H9 (cell line): ENCODE results near the gene AGXT. TPM values are rescaled to one million over a fixed set of nuclear protein-coding genes. Genes with fewer than 3 reads are reported as not detected.

ENCODE experiments used
- DNase-seq: peaks from one replicate; pipeline ENCODE4 v3.0.0-alpha.2; 2017
- H2AFZ ChIP-seq: one replicate; pipeline ENCODE4 v1.6.1; 2013; ENCODE audit warnings: mild to moderate bottlenecking, low read length, control low read depth, moderate library complexity
- H2AK5ac ChIP-seq: 2 replicates; pipeline ENCODE4 v1.6.1; 2013; ENCODE audit warnings: low read length, control low read depth, mixed read lengths; ENCODE audit not compliant: insufficient read length
- H2BK120ac ChIP-seq: one replicate; pipeline ENCODE4 v1.6.1; 2013; ENCODE audit warnings: low read depth, mild to moderate bottlenecking, low read length, control low read depth, inconsistent platforms; ENCODE audit not compliant: poor library complexity, severe bottlenecking
- H2BK12ac ChIP-seq: 2 replicates; pipeline ENCODE4 v1.6.1; 2013; ENCODE audit warnings: low read length, control low read depth, mixed read lengths, low read depth; ENCODE audit not compliant: insufficient read length
- H2BK15ac ChIP-seq: 2 replicates; pipeline ENCODE4 v1.6.1; 2013; ENCODE audit warnings: low read depth, low read length, control low read depth
- H2BK20ac ChIP-seq: one replicate; pipeline ENCODE4 v1.6.1; 2013; ENCODE audit warnings: low read depth, mild to moderate bottlenecking, low read length, control low read depth, inconsistent platforms; ENCODE audit not compliant: poor library complexity, severe bottlenecking
- H2BK5ac ChIP-seq: 2 replicates; pipeline ENCODE4 v1.6.1; 2013; ENCODE audit warnings: low read length, control low read depth, mixed read lengths; ENCODE audit not compliant: insufficient read length
- H3K14ac ChIP-seq: 2 replicates; pipeline ENCODE4 v1.6.1; 2013; ENCODE audit warnings: low read length, control low read depth; ENCODE audit not compliant: insufficient read depth
- H3K18ac ChIP-seq: 2 replicates; pipeline ENCODE4 v1.6.1; 2013; ENCODE audit warnings: low read depth, mild to moderate bottlenecking, mixed read lengths, low read length, control low read depth; ENCODE audit not compliant: insufficient read length
- H3K23ac ChIP-seq: 2 replicates; pipeline ENCODE4 v1.6.1; 2013; ENCODE audit warnings: low read length, control low read depth, mixed read lengths, low read depth; ENCODE audit not compliant: insufficient read length
- H3K23me2 ChIP-seq: 2 replicates; pipeline ENCODE4 v1.6.1; 2013; ENCODE audit warnings: low read depth, mild to moderate bottlenecking, mixed read lengths, low read length, control low read depth; ENCODE audit not compliant: insufficient read length, poor library complexity, severe bottlenecking
- H3K27ac ChIP-seq: 2 replicates; pipeline ENCODE4 v1.5.1; 2013; ENCODE audit warnings: low read length, control low read depth, mixed read lengths, low read depth; ENCODE audit not compliant: insufficient read length
- H3K27me3 ChIP-seq: 2 replicates; pipeline ENCODE4 v1.6.1; 2013; ENCODE audit warnings: low read length, control low read depth, inconsistent platforms; ENCODE audit not compliant: insufficient read depth
- H3K4ac ChIP-seq: 2 replicates; pipeline ENCODE4 v1.6.1; 2013; ENCODE audit warnings: low read depth, mild to moderate bottlenecking, control low read depth, inconsistent platforms, low read length, moderate library complexity
- H3K4me1 ChIP-seq: 2 replicates; pipeline ENCODE4 v1.6.1; 2013; ENCODE audit warnings: low read length, control low read depth, inconsistent platforms; ENCODE audit not compliant: insufficient read depth
- H3K4me2 ChIP-seq: 2 replicates; pipeline ENCODE4 v1.6.1; 2013; ENCODE audit warnings: low read length, control low read depth, mixed read lengths; ENCODE audit not compliant: insufficient read length, insufficient read depth
- H3K56ac ChIP-seq: 2 replicates; pipeline ENCODE4 v1.6.1; 2013; ENCODE audit warnings: low read depth, mild to moderate bottlenecking, mixed read lengths, low read length, control low read depth; ENCODE audit not compliant: insufficient read length
- H3K79me1 ChIP-seq: 2 replicates; pipeline ENCODE4 v1.6.1; 2013; ENCODE audit warnings: low read depth, mild to moderate bottlenecking, moderate library complexity, low read length, control low read depth, inconsistent platforms; ENCODE audit not compliant: insufficient read depth, poor library complexity, severe bottlenecking
- H3K79me2 ChIP-seq: 2 replicates; pipeline ENCODE4 v1.6.1; 2013; ENCODE audit warnings: low read length, control low read depth, inconsistent platforms; ENCODE audit not compliant: insufficient read depth
- H3K9ac ChIP-seq: 2 replicates; pipeline ENCODE4 v1.6.1; 2013; ENCODE audit warnings: low read length, control low read depth, mixed read lengths; ENCODE audit not compliant: insufficient read length; ENCODE audit errors: extremely low read depth
- H3K9me3 ChIP-seq: one replicate; pipeline ENCODE4 v1.6.1; 2013; ENCODE audit warnings: low read depth, low read length, inconsistent platforms; ENCODE audit not compliant: control insufficient read depth
- H3T11ph ChIP-seq: one replicate; pipeline ENCODE4 v1.6.1; 2013; ENCODE audit warnings: mild to moderate bottlenecking, low read length, control low read depth, inconsistent platforms
- H4K20me1 ChIP-seq: one replicate; pipeline ENCODE4 v1.6.1; 2013; ENCODE audit not compliant: control insufficient read depth, insufficient read length, insufficient read depth
- H4K5ac ChIP-seq: 2 replicates; pipeline ENCODE4 v1.6.1; 2013; ENCODE audit warnings: low read depth, mild to moderate bottlenecking, mixed read lengths, low read length, control low read depth; ENCODE audit not compliant: insufficient read length
- H4K8ac ChIP-seq: replicated peaks from 2 replicates; pipeline ENCODE4 v1.6.1; 2013; ENCODE audit warnings: low read length, control low read depth, mixed read lengths, low read depth; ENCODE audit not compliant: insufficient read length
- H4K91ac ChIP-seq: 2 replicates; pipeline ENCODE4 v1.6.1; 2013; ENCODE audit warnings: low read depth, mild to moderate bottlenecking, moderate library complexity, mixed read lengths, low read length, control low read depth; ENCODE audit not compliant: insufficient read length
- H3K27ac Mint-ChIP-seq, 3 experiments: 2 replicates in 2 of 3; 3 replicates in 1 of 3; pipeline ENCODE4 v1.8.0; 2020 to 2021; ENCODE audit warnings: mixed read lengths in 3 of 3, mild to moderate bottlenecking in 1 of 3, moderate library complexity in 1 of 3
- H3K27me3 Mint-ChIP-seq: 2 replicates; pipeline ENCODE4 v1.8.0; 2021; ENCODE audit warnings: low read depth, mild to moderate bottlenecking, moderate library complexity, mixed read lengths
- H3K36me3 Mint-ChIP-seq, 3 experiments: 2 replicates in 2 of 3; 3 replicates in 1 of 3; pipeline ENCODE4 v1.8.0; 2020 to 2021; ENCODE audit warnings: low read depth in 3 of 3, mixed read lengths in 3 of 3; ENCODE audit not compliant: insufficient read depth in 1 of 3
- H3K4me1 Mint-ChIP-seq, 2 experiments: 2 replicates each; pipeline ENCODE4 v1.8.0; 2020; ENCODE audit warnings: mixed read lengths in 2 of 2
- H3K4me3 Mint-ChIP-seq, 2 experiments: 2 replicates in 1 of 2; 3 replicates in 1 of 2; pipeline ENCODE4 v1.8.0; 2020 to 2021; ENCODE audit warnings: mild to moderate bottlenecking in 2 of 2, mixed read lengths in 2 of 2, moderate library complexity in 1 of 2
- H3K9me3 Mint-ChIP-seq, 2 experiments: 2 replicates in 1 of 2; 3 replicates in 1 of 2; pipeline ENCODE4 v1.8.0; 2020; ENCODE audit warnings: mild to moderate bottlenecking in 2 of 2, mixed read lengths in 2 of 2, moderate library complexity in 1 of 2
- WGBS: extraction: QIAGEN DNeasy Blood & Tissue Kit; methylation state at CpG from one replicate; pipeline ENCODE4 v1.1.7; 2013; ENCODE audit warnings: missing lambda C conversion rate, low lambda C conversion rate, mixed read lengths; ENCODE audit not compliant: insufficient read length; ENCODE audit errors: extremely low coverage; 5-methylcytosine and 5-hydroxymethylcytosine counted together
- total RNA-seq: library from RNA; stranded (reverse); gene quantifications from 2 replicates; pipeline ENCODE4 v1.2.1, GENCODE V29; 2021
- TF ChIP-seq, protein P1 (sequence below): fragments of 200-600 bp; sonication (generic); conservative IDR thresholded peaks from 3 replicates; pipeline ENCODE4 v1.8.0; 2021; ENCODE audit warnings: antibody characterized with exemption, mild to moderate bottlenecking

Gene AGXT
- total RNA-seq, 1 experiment from 2014 or later, result not detected

DNA sequence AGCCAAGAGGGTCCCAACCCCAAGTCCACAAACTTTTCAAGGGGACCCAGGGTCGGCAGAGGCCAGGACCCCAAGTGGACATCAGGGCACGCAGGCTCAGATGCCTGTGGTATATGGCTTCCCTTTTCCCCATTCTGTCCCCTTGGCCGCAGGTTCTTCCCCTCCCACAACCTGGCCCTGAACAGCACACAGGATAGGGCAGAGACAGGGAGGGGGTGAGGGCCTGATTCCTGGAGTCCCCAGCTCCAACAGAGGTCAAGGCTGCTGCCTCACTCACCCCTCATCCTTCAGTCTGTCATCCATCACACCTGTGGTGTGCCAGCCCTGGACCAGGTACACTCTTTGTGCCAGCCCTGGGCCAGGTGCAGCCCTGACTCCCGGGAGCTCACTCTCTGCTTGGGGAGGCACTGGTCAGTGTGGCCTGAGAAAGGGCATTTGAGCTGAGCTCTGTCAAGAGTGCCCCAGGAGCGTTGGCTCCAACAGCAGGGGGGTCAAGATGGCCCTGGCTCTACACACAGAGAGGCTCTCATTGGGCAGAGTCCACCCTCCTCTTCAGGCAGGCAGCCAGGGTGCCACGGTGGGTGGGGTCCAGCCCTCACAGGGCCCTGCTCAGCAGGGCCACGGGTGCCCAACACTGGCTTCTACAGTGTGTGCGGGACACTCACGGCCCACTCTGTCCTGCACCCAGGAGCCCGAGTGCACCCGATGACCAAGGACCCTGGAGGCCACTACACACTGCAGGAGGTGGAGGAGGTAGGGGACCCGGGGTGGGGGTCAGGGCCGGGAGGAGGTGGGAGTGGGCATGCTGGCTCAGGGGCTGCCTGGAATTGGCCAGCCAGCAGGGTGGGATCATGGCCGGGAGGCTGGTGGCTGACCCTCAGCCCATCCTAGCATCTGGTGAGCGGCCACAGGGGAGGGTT, 1.6 kb downstream of the AGXT start:
- H3K27ac Mint-ChIP-seq, result no peak overlapping the region
- H3K79me2 ChIP-seq, result no peaks in the 10 kb centered on the region
- H4K91ac ChIP-seq, result no peak overlapping the region
- H3K27me3 Mint-ChIP-seq, result peaks cover 2% of the 10 kb centered on the region; the same call in 1 of the 2 replicates
- no CpG with 5 or more reads among the region's 15 CpGs for WGBS
- no peak overlapping the region for H3K4ac ChIP-seq
- no peak overlapping the region for H3K27ac ChIP-seq
- H4K20me1 ChIP-seq, result no peaks in the 10 kb centered on the region
- H2BK20ac ChIP-seq, result no peak overlapping the region
- H2AK5ac ChIP-seq, result no peak overlapping the region
- H3T11ph ChIP-seq, result no peak overlapping the region
- no peak overlapping the region for H4K8ac ChIP-seq
- H3K23ac ChIP-seq, result no peak overlapping the region
- no peaks in the 10 kb centered on the region for H3K9me3 ChIP-seq
- H3K9ac ChIP-seq, result no peak overlapping the region
- H3K9me3 Mint-ChIP-seq, result no peaks in the 10 kb centered on the region
- no peak overlapping the region for H2BK120ac ChIP-seq
- H3K14ac ChIP-seq, result no peak overlapping the region; the same call in 1 of the 2 replicates
- no peak overlapping the region for H3K18ac ChIP-seq
- H3K27me3 ChIP-seq, result no peaks in the 10 kb centered on the region
- TF ChIP-seq, protein P1, sequence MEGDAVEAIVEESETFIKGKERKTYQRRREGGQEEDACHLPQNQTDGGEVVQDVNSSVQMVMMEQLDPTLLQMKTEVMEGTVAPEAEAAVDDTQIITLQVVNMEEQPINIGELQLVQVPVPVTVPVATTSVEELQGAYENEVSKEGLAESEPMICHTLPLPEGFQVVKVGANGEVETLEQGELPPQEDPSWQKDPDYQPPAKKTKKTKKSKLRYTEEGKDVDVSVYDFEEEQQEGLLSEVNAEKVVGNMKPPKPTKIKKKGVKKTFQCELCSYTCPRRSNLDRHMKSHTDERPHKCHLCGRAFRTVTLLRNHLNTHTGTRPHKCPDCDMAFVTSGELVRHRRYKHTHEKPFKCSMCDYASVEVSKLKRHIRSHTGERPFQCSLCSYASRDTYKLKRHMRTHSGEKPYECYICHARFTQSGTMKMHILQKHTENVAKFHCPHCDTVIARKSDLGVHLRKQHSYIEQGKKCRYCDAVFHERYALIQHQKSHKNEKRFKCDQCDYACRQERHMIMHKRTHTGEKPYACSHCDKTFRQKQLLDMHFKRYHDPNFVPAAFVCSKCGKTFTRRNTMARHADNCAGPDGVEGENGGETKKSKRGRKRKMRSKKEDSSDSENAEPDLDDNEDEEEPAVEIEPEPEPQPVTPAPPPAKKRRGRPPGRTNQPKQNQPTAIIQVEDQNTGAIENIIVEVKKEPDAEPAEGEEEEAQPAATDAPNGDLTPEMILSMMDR, result no peak
- H2AFZ ChIP-seq, result no peak overlapping the region
- H4K5ac ChIP-seq, result no peak overlapping the region
- no peak overlapping the region for H2BK5ac ChIP-seq
- H3K56ac ChIP-seq, result no peak overlapping the region
- H3K4me3 Mint-ChIP-seq, result no peak overlapping the region
- H2BK15ac ChIP-seq, result no peak overlapping the region
- peaks cover 0 to 3% of the 10 kb centered on the region in 2 experiments; a peak in 1 of 4 replicates for H3K4me1 Mint-ChIP-seq
- H3K79me1 ChIP-seq, result no peaks in the 10 kb centered on the region
- H2BK12ac ChIP-seq, result no peak overlapping the region
- no peaks in the 10 kb centered on the region for H3K4me1 ChIP-seq
- H3K36me3 Mint-ChIP-seq, result no peaks in the 10 kb centered on the region; a peak in 1 of 7 replicates
- no peak overlapping the region for H3K4me2 ChIP-seq
- no peaks in the 10 kb centered on the region for H3K23me2 ChIP-seq
- no peak for DNase-seq
